GM19395 (cell line): ENCODE results near the gene HELZ2.

ENCODE experiments used
- ATAC-seq: cut with Tn5 transposase; IDR thresholded peaks from one replicate; pipeline ENCODE4 v1.9.1; 2021; ENCODE audit warnings: mild to moderate bottlenecking, moderate library complexity; ENCODE audit not compliant: unreplicated experiment

HELZ2 gene

GRCh38 chr20:63553933-63554290, 20.1 kb downstream of the HELZ2 start, which contains the start of gene FNDC11:
FNDC11 (plus strand) TSS chr20:63554159; CDS start chr20:63555664, 1,505 bp downstream.
- ATAC-seq = no peak

DNA sequence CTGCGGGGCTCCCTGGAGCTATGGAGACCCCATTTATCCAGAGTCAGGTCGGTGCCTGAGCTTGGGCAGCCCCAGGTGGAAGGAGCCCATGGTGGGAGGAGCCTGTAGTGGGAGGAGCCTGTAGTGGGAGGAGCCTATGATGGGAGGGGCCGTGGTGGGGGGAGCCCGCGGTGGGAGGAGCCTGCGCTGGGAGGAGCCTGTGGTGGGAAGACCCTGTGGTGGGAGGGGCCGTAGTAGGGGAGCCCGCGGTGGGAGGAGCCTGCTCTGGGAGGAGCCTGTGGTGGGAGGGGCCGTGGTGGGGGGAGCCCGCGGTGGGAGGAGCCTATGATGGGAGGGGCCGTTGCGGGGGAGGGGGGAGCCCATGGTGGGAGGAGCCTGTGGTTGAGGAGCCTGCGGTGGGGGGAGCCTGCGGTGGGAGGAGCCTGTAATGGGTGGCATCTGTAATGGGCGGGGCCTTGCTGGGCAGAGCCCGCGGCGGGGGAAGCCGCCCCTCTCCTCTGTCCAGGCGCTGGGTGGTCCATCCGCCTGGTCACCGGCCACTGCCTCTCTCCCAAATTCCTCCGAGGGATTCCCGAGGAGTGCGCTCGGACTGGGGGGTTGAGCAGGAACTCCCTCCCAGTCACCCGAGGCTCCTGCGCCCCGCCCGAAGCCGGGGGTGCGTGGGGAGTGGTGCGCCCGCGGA, 20.6 kb downstream of the HELZ2 start:
- ATAC-seq = no peak

- ATAC-seq = no peak
These were observed 21.4 kb downstream of the HELZ2 start for GRCh38 chr20:63552481-63553249.

- ATAC-seq = no peak
These were observed 23.0 kb downstream of the HELZ2 start for GRCh38 chr20:63551068-63551467.

DNA sequence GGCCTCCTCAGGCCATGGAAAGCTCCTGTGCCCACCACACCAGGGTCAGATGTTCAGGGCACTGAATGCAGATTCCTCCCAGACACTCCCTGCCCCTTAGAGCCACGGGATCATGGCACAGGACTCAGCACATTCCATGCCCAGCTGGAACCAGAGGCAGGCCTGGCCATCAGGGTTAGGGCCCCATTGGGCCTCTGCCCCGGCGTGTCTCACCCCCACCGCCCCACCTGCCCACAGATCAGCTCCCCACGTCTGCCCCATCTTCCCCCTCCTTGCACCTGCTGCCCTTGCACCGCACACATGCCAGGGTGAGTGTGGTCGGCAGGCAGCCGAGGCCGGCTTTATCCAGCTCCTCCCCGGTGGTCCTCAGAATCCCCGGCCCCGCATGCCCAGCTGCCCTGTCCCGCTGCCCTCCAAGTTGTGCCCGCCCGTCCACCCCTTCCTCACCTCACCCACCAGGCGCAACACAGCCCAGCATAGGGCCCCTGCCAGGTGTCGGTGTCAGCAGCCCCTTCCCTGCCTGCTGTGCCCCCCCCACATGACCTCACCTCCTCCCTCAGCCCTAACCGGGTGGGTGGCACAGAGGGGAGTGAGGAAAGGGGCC, 24.3 kb downstream of the HELZ2 start:
- ATAC-seq = no peak

DNA sequence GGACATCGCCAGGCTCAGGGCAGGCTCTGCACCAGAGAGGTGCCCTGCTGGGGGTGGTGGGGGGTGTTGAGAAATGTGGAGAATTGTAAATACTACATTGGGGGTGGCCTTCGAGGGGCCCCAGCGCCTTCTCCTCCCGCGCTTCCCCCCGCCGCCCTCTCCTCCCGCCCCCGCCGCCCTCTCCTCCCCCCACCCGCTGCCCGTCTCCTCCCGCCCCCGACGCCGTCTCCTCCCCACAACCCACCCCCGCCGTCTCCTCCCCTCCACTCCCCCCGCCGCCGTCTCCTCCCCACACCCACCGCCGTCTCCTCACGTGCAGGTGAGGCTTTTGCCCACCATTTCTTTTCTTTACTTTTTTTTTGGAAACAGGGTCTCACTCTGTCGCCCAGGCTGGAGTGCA, 25.0 kb downstream of the HELZ2 start:
- ATAC-seq = no peak

- no peak for ATAC-seq
These were observed 25.5 kb downstream of the HELZ2 start for GRCh38 chr20:63548542-63548941.

DNA sequence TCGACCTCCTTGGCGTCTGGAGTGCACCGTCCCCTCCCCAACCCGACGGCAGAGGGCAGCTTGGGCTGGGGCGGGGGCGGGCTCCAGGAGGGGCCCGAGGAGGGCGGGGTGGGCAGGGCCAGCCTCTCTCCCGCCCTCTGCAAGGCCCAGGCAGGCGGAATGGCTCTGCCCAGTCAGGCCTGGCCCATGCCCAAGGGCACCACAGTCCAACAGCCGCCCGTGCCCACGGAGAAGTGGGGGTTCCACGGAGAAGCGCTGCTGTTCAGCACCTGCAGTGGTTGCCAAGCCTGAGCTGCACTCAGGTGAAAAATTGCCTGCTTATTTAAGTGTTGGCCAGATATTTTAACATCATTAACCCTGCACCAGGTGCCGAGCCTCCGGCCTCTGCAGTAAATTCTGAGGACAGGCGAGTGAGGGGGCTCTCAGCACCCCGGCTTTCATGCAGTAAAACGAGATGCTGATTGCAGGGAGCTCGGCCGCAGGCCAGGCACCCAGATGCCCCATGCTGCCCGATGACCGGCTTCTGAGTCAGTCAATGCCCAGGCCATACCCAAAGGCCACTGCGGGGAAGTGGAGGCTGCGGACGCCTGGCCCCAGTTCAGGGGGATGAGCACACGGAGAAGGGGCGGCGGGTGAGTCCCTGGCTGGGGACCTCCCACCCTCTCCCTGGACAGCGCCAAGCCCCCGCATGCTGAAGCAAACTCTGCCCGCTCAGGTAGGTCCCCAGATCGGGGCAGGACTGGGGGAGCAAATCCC, 26.1 kb downstream of the HELZ2 start, which contains the start of gene SRMS:
Gene SRMS, minus strand, starts transcription at position 25 of the 756 bp plus-strand sequence. CDS start 286 bp downstream, outside the sequence.
- ATAC-seq = no peak

GRCh38 chr20:63546956-63547724, 26.9 kb downstream of the HELZ2 start:
- ATAC-seq = no peak

DNA sequence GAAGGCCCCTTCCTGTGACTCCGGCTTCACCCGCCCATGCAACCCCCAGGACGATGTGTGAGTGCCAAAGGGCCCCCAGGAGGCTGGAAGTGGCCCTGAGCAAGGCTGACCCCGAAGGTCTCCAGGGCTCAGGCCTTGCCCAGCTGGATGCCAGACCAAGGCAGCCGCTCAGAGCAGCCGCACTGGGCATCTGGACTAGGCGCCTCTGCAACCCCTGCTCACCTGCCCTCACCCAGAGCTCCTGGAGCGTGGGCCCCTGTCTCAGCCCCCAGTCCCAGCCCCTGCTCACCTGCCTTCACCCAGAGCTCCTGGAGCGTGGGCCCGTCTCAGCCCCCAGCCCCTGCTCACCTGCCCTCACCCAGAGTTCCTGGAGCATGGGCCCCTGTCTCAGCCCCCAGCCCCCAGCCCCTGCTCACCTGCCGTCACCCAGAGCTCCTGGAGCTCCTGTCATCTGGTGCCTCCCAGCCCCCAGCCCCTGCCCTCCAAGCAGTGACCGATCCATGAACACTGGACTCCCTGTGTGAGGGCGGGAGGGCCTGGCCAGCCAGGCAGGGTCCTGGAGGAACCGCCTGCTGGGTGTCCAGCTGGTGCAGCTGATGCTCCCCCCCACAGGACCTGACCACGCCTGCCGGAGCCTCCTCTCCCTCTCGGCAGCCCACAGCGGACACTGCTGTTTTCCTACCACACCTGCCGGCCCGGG, 27.6 kb downstream of the HELZ2 start:
- ATAC-seq = no peak

GRCh38 chr20:63545814-63546213, 28.2 kb downstream of the HELZ2 start:
- no peak for ATAC-seq

DNA sequence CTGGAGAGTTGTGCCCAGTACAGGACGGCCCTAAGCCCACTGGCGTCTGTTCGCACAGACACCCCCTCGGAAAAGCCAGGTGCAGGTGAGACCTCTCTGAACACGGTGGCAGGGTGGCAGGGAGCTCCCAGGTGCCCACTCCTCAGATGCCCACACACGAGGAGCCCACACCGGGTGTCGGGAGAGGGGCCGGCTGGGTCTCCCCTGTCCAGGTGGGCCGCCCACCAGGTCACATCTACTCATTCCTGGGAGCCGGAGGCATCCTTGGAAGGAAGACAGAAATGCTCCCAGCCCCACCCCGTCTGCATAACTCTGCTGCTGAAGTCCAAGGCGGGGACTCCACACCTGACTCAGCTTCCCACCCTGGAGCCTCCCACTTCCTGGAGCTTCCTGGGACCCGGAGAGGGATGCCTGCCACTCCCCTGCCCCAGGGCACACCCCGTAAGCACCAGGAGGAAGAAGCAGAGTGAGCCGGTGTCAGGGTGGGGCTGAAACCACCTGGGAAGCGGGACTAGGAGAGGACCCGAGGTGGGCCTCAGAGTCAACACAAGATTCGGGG, 29.0 kb downstream of the HELZ2 start:
- no peak for ATAC-seq

GRCh38 chr20:63544241-63544957, 29.6 kb downstream of the HELZ2 start:
- no peak for ATAC-seq

DNA sequence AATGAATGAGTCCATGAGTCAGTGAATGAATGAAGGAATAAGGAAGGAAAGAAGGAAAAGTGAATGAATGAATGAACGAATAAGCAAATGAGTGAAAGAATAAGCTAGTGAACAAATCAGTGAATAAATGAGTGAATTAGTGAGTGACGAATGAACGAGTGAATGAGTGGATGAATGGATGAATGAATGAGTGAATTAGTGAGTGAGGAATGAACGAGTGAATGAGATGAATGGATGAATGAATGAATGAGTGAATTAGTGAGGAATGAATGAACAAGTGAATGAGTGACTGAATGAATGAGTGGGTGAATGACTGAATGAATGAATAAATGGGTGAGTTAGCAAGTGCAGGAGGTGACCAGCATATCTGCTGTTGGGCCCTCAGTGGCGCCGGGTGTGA, 30.3 kb downstream of the HELZ2 start:
- no peak for ATAC-seq

DNA sequence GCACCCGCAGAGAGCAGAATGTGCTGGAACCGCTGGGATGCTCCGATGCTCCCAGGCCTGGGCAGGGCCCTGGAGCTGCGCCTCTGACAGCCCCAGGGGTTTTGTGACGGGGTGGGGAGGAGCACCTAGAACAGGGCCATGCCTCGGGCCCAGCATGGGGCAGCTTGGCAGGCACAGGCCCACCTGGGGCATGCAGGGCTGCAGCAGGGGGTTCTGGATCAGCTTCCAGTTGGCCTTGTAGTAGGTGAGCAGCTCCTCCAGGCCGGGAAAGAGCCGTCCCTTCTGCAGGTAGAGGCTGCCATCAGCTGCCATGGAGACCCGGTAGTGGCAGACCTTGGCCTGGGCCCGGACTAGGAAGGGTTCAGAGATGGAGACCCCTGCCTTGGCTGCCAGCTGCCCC, 30.9 kb downstream of the HELZ2 start:
- ATAC-seq = no peak

- ATAC-seq = no peak
These were observed 31.3 kb downstream of the HELZ2 start for GRCh38 chr20:63542696-63543095.

DNA sequence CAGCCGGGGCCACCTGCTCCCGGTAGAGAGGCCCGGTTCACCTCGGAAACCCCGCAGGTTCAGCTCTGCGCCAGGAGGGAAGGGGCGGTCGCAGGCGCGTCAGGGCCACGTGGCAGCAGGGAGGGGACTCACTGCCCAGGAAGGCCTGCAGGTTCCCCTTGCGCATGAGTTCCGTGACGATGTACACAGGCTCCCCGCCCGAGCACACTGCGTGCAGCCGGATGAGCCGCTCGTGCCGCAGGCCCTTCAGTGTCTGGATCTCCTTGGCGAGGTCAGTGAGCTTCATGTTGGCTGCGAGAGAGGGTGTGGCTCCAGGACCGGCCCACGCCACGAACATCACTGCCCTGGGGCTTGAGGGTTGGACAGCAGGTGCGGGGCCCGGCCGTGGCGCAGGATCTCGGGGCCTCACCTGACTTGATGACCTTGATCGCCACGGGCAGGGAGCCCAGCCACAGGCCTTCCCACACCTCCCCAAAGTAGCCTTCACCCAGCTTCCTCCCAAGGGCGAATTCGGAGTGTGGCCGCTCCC, 31.9 kb downstream of the HELZ2 start:
- ATAC-seq = no peak

- no peak for ATAC-seq
These were observed 32.7 kb downstream of the HELZ2 start for GRCh38 chr20:63541371-63541770.
